AG04450 (cell line): ENCODE measurements around the gene GPC3. TPM values are rescaled to one million over a fixed set of nuclear protein-coding genes. Genes with fewer than 3 reads are reported as not detected.

ENCODE experiments used
- CTCF ChIA-PET: fragments of 300-600, 350-600 bp; formaldehyde crosslinking; extraction: SDS; loops from one replicate; lab custom pipeline; 2022; ENCODE audit warnings: antibody characterized with exemption, inconsistent platforms; lab: Charles Lee
- POLR2A ChIA-PET: fragments of 350-600 bp; formaldehyde crosslinking; extraction: SDS; loops from one replicate; lab custom pipeline; 2021; ENCODE audit warnings: antibody characterized with exemption, inconsistent platforms; lab: Yijun Ruan, JAX
- DNase-seq: peaks from one replicate; pipeline ENCODE4 v3.0.0-alpha.2; 2011; ENCODE audit warnings: low read depth, low spot score
- H3K27ac ChIP-seq: one replicate; pipeline ENCODE4 v1.5.1; 2012; ENCODE audit warnings: low read depth, low read length, control low read depth
- H3K27me3 ChIP-seq: one replicate; pipeline ENCODE4 v1.6.0; 2012; ENCODE audit warnings: low read length; ENCODE audit not compliant: control insufficient read depth, insufficient read depth
- H3K4me3 ChIP-seq: 2 replicates; pipeline ENCODE4 v1.5.1; 2011; ENCODE audit warnings: mild to moderate bottlenecking, low read depth, low read length, control low read depth
- H3K9me3 ChIP-seq: 2 replicates; pipeline ENCODE4 v1.5.1; 2012; ENCODE audit warnings: low read length; ENCODE audit not compliant: control insufficient read depth, insufficient read depth
- polyA plus RNA-seq: library from polyadenylated mRNA; depleted of rRNA; stranded (reverse); fragments of >200 nt; gene quantifications from 2 replicates; pipeline ENCODE4 v1.2.3, GENCODE V29; 2011
- TF ChIP-seq, protein P1 (sequence below): IDR thresholded peaks from 2 replicates; pipeline ENCODE4 v1.5.1; 2011; ENCODE audit warnings: low read depth, low read length, control low read depth, inconsistent platforms

Gene GPC3
- polyA plus RNA-seq, 1 experiment = not detected

DNA sequence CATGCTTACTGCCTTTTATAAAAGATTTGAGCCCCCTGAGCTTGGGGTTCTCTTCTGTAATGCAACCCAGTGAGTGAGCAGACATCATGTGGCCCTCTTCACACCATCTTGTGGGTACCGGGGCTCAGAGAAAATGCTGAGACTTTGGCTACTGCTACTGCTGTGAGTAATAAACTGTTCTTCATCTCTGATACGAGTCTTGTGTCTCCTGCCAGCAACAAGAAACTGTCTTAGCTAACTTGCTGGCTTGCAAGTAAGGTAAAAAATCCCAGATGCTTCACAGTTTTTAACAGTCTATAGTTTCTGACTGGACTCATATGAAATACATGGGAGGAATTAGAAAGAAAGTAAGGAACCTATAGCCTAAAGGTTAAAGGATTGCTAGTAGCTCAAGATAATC, 148.3 kb downstream of the GPC3 start:
- ChIA-PET POLR2A (no interaction called here), CTCF (interaction anchor here (0.6 to 1.5 kb wide), 2 partner anchors 9 to 44 kb away, joined by 3 to 7 read pairs; no protein-coding TSS in a partner anchor)
- Histone ChIP-seq H3K27me3 (no peaks in the 10 kb centered on the region), H3K4me3 (no peak overlapping the region), H3K27ac (no peak overlapping the region), H3K9me3 (no peaks in the 10 kb centered on the region)
- TF ChIP-seq, protein P1, sequence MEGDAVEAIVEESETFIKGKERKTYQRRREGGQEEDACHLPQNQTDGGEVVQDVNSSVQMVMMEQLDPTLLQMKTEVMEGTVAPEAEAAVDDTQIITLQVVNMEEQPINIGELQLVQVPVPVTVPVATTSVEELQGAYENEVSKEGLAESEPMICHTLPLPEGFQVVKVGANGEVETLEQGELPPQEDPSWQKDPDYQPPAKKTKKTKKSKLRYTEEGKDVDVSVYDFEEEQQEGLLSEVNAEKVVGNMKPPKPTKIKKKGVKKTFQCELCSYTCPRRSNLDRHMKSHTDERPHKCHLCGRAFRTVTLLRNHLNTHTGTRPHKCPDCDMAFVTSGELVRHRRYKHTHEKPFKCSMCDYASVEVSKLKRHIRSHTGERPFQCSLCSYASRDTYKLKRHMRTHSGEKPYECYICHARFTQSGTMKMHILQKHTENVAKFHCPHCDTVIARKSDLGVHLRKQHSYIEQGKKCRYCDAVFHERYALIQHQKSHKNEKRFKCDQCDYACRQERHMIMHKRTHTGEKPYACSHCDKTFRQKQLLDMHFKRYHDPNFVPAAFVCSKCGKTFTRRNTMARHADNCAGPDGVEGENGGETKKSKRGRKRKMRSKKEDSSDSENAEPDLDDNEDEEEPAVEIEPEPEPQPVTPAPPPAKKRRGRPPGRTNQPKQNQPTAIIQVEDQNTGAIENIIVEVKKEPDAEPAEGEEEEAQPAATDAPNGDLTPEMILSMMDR = no peak
- DNase-seq = no peak

DNA sequence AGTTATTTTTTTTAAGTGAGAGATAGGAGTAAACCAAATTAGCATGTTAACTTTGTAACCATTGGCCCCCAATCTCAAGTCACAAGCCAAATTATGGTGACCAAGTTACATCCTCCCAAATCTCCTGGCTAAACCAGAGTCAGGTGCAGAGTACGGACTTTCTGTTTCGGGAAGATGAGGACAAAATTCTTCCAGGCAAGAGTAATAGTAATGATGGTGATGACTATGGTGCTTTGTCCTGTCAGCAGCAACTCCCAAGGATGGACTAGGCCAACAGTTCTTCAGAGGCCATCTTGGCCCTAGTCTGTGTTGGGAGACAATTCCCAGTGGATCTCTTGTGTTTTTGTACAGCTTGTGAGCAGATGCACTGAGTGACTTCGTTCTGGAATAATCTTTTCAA, 148.8 kb downstream of the GPC3 start:
- Histone ChIP-seq H3K4me3 (no peak overlapping the region), H3K27ac (no peak overlapping the region), H3K27me3 (no peaks in the 10 kb centered on the region), H3K9me3 (no peaks in the 10 kb centered on the region)
- TF ChIP-seq, protein P1 = no peak
- DNase-seq = no peak
- ChIA-PET CTCF (interaction anchor here (1.5 kb wide), 1 partner anchor 44 kb away, joined by 7 read pairs; no protein-coding TSS in a partner anchor), POLR2A (no interaction called here)

DNA sequence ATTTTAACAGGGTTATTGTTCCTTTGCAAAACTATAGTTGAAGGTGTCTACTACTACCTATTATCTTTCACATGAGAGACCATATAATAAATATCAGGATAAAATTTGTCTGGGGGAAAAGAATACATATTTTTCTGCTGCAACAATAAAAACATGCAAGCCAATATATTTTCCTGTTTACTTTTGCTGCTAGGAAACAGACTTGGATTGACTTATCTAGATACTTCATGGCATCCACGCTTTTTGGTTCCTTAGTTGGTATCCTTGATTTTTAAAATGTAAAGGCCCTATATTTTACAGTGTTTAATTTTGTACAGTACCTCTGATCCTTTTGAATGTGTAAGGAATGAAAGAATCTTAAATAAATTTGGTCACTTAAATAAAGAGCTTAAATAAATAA, 150.6 kb downstream of the GPC3 start:
- DNase-seq = no peak
- no peaks in the 10 kb centered on the region for H3K9me3 ChIP-seq
- TF ChIP-seq, protein P1 = no peak
- ChIA-PET CTCF (no interaction called here), POLR2A (no interaction called here)
- no peak overlapping the region for H3K4me3 ChIP-seq
- no peaks in the 10 kb centered on the region for H3K27me3 ChIP-seq
- no peak overlapping the region for H3K27ac ChIP-seq

DNA sequence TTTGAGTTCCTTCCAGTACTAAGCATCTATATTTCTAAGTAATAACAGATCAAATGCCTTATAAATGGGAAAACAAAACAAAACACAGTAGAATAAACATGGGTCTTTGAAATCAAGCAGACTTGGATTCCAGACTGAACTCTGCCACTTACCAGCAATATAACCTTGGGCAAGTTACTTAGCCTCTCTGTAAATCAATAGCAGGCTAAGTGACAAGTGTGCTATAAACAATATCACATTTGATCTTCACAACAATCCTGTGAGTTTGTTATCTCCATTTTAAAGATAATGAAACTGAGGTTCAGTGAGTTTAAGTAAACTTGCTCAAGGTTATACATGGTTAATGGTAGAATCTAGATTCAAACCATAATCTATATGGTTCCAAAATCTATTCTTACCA, 165.8 kb downstream of the GPC3 start:
- Histone ChIP-seq H3K27ac (no peak overlapping the region), H3K4me3 (no peak overlapping the region), H3K27me3 (no peaks in the 10 kb centered on the region), H3K9me3 (no peaks in the 10 kb centered on the region)
- POLR2A ChIA-PET = no interaction called here
- CTCF ChIA-PET = no interaction called here
- no peak for DNase-seq
- TF ChIP-seq, protein P1 = no peak

DNA sequence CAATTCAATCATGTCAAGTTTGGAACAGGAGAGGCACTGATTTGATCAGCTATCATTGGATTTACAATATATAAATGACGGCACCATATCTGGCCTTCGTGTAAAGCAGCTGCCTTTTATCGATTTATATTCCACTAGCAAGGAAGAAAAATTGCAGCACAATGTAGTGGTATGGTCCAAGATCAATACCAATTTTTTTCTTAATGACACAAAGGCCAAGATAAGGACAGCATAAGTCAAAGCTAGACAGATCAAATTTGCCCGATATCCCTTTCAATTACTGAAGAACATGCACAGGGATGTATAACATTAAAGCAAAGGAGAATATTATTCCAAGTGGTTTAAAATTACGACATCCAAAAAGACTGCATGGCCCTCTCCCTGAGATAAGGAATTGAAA, 167.4 kb downstream of the GPC3 start:
- ChIA-PET CTCF (no interaction called here), POLR2A (no interaction called here)

More for the DNA sequence above, 167.4 kb downstream of the GPC3 start:
- Histone ChIP-seq H3K4me3 (no peak overlapping the region), H3K9me3 (no peaks in the 10 kb centered on the region), H3K27ac (no peak overlapping the region), H3K27me3 (no peaks in the 10 kb centered on the region)
- TF ChIP-seq, protein P1 = no peak
- no peak for DNase-seq
